ENCODE measurements around the gene KCMF1.

Gene KCMF1

GRCh38 chr2:84956334-84957297 is 14.3 kb upstream of the KCMF1 start:
- DNase-seq (ENCODE audit: low read depth): no peak

GRCh38 chr2:84957771-84958134 is 13.2 kb upstream of the KCMF1 start:
- no peak for DNase-seq (ENCODE audit: low read depth)

GRCh38 chr2:84958135-84959059 is 12.6 kb upstream of the KCMF1 start:
- DNase-seq (ENCODE audit: low read depth): no peak

GRCh38 chr2:84959095-84959565 is 11.8 kb upstream of the KCMF1 start:
- no peak for DNase-seq (ENCODE audit: low read depth)

GRCh38 chr2:84959566-84960506 is 11.1 kb upstream of the KCMF1 start:
- no peak for DNase-seq (ENCODE audit: low read depth)

GRCh38 chr2:84962917-84963316 is 8.0 kb upstream of the KCMF1 start:
- no peak for DNase-seq (ENCODE audit: low read depth)

- no peak for DNase-seq (ENCODE audit: low read depth)
Measured at GRCh38 chr2:84963323-84963691, 7.7 kb upstream of the KCMF1 start.

GRCh38 chr2:84963692-84964405 is 7.1 kb upstream of the KCMF1 start:
- DNase-seq (ENCODE audit: low read depth): no peak

- no peak for DNase-seq (ENCODE audit: low read depth)
Measured at GRCh38 chr2:84964406-84965191, 6.4 kb upstream of the KCMF1 start.

GRCh38 chr2:84965192-84965516 is 5.8 kb upstream of the KCMF1 start:
- no peak for DNase-seq (ENCODE audit: low read depth)

- no peak for DNase-seq (ENCODE audit: low read depth)
Measured at GRCh38 chr2:84965827-84966226, 5.1 kb upstream of the KCMF1 start.

- no peak for DNase-seq (ENCODE audit: low read depth)
Measured at GRCh38 chr2:84966731-84967130, 4.2 kb upstream of the KCMF1 start.

GRCh38 chr2:84969511-84970209 is 1.3 kb upstream of the KCMF1 start:
- DNase-seq (ENCODE audit: low read depth): peak; percentile 1

- peak; percentile 37 for DNase-seq (ENCODE audit: low read depth)
Measured at GRCh38 chr2:84970210-84970867, 622 bp upstream of the KCMF1 start.

GRCh38 chr2:84971510-84972206 is 697 bp downstream of the KCMF1 start:
- peak; percentile 45 for DNase-seq (ENCODE audit: low read depth)

GRCh38 chr2:84972207-84972783 is 1.3 kb downstream of the KCMF1 start:
- no peak for DNase-seq (ENCODE audit: low read depth)

- DNase-seq (ENCODE audit: low read depth): no peak
Measured at GRCh38 chr2:84972932-84973331, 2.0 kb downstream of the KCMF1 start.
